Glutamatergic neuron (in vitro differentiated cells): ENCODE data around the gene KRT28. TPM values are rescaled to one million over a fixed set of nuclear protein-coding genes. Genes with fewer than 3 reads are reported as not detected.

Source experiments
- DNase-seq: peaks from one replicate; pipeline ENCODE4 v3.0.0; 2022
- H3K27ac Mint-ChIP-seq: one replicate; pipeline ENCODE4 v1.8.0; 2020; ENCODE audit warnings: mild to moderate bottlenecking, mixed read lengths, inconsistent platforms; ENCODE audit not compliant: unreplicated experiment
- H3K27me3 Mint-ChIP-seq: one replicate; pipeline ENCODE4 v1.8.0; 2020; ENCODE audit warnings: mild to moderate bottlenecking, moderate library complexity, mixed read lengths, inconsistent platforms; ENCODE audit not compliant: unreplicated experiment
- H3K36me3 Mint-ChIP-seq: one replicate; pipeline ENCODE4 v1.8.0; 2020; ENCODE audit warnings: mild to moderate bottlenecking, mixed read lengths, inconsistent platforms; ENCODE audit not compliant: unreplicated experiment
- H3K4me1 Mint-ChIP-seq: one replicate; pipeline ENCODE4 v1.8.0; 2020; ENCODE audit warnings: mild to moderate bottlenecking, low read depth, mixed read lengths, inconsistent platforms; ENCODE audit not compliant: unreplicated experiment
- H3K4me3 Mint-ChIP-seq: one replicate; pipeline ENCODE4 v1.8.0; 2020; ENCODE audit warnings: mild to moderate bottlenecking, mixed read lengths, inconsistent platforms; ENCODE audit not compliant: unreplicated experiment
- H3K9me3 Mint-ChIP-seq: one replicate; pipeline ENCODE4 v1.8.0; 2020; ENCODE audit warnings: mild to moderate bottlenecking, moderate library complexity, mixed read lengths, inconsistent platforms; ENCODE audit not compliant: unreplicated experiment
- total RNA-seq: library from RNA; stranded (reverse); fragmentation: NEBNext Ultra II Directional; extraction: Animal tissue kit (Norgen Biotek cat#: 25700); gene quantifications from one replicate; pipeline ENCODE4 v1.2.1, GENCODE V29; 2021; ENCODE audit not compliant: unreplicated experiment
- TF ChIP-seq, protein P1 (sequence below): fragments of 200-600 bp; sonication (generic); IDR thresholded peaks from one replicate; pipeline ENCODE4 v1.5.0; 2021; ENCODE audit not compliant: partially characterized antibody, unreplicated experiment

KRT28 gene
- total RNA-seq, 1 donor from 2014 or later, result not detected

DNA sequence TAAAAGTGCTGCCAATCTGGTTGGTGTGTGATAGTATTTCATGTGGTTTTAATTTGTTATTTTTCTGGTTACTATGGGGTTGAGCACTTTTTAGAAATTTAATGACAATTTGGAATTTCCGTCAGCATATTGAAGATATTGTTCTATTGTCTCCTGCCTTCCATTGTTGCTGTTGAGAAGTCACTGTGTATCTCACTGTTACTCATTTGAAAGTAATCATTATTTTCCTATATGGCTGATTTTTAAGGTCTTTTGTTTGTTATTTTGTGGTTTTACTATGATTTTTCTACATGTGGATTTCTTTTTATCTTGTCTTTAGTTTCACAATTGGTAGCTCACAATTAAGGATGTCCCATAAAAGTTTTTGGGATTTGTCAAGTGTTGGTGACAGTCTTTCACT, 36.0 kb downstream of the KRT28 start:
- no peaks in the 10 kb centered on the region for H3K27me3 Mint-ChIP-seq
- no peak for DNase-seq
- peaks cover 11% of the 10 kb centered on the region for H3K9me3 Mint-ChIP-seq
- no peak overlapping the region for H3K27ac Mint-ChIP-seq
- H3K4me1 Mint-ChIP-seq, result no peaks in the 10 kb centered on the region
- H3K4me3 Mint-ChIP-seq, result no peak overlapping the region
- TF ChIP-seq, protein P1, sequence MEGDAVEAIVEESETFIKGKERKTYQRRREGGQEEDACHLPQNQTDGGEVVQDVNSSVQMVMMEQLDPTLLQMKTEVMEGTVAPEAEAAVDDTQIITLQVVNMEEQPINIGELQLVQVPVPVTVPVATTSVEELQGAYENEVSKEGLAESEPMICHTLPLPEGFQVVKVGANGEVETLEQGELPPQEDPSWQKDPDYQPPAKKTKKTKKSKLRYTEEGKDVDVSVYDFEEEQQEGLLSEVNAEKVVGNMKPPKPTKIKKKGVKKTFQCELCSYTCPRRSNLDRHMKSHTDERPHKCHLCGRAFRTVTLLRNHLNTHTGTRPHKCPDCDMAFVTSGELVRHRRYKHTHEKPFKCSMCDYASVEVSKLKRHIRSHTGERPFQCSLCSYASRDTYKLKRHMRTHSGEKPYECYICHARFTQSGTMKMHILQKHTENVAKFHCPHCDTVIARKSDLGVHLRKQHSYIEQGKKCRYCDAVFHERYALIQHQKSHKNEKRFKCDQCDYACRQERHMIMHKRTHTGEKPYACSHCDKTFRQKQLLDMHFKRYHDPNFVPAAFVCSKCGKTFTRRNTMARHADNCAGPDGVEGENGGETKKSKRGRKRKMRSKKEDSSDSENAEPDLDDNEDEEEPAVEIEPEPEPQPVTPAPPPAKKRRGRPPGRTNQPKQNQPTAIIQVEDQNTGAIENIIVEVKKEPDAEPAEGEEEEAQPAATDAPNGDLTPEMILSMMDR, result no peak
- H3K36me3 Mint-ChIP-seq, result peaks cover 19% of the 10 kb centered on the region

DNA sequence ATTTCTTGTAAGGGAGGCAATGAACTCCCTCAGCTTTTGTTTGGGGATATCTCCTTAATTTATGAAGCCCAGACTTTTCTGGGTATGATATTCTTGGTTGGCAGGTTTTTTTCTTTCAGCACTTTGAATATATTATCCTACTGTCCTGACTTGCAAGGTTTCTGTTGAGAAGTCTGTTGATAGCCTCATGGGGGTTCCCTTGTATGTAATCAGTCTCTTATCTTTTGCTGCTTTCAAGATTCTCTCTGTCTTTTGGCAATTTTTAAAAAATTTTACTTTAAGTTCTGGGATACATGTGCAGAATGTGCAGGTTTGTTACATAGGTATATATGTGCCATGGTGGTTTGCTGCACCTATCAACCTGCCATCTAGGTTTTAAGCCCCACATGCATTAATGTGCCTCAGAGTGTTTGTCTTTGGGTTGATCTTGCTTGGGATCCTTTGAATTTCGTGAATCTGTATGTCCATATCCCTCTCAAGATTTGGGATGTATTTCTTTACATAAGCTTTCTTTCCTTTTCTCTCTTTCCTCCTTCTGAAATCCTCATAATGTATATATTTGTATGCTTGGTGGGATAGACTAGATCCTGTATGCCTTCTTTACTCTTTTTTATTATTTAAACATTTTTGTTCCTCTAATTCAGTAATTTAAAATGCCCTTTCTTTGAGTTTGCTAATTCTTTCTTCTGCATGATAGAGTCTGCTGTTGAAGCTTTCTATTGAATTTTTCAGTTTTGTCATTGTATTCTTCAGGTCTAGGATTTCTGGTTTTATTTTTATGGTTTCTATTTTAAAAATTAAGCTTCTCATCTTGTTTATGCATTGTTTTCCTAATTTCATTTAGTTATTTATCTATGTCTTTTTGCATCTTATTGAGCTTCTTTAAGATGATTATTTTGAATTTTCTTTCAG, 39.4 kb downstream of the KRT28 start:
- no peaks in the 10 kb centered on the region for H3K27me3 Mint-ChIP-seq
- TF ChIP-seq, protein P1, result no peak
- no peak overlapping the region for H3K4me3 Mint-ChIP-seq
- peaks cover 12% of the 10 kb centered on the region for H3K9me3 Mint-ChIP-seq
- peaks cover 19% of the 10 kb centered on the region for H3K36me3 Mint-ChIP-seq
- DNase-seq, result no peak
- H3K4me1 Mint-ChIP-seq, result no peaks in the 10 kb centered on the region
- H3K27ac Mint-ChIP-seq, result no peak overlapping the region

DNA sequence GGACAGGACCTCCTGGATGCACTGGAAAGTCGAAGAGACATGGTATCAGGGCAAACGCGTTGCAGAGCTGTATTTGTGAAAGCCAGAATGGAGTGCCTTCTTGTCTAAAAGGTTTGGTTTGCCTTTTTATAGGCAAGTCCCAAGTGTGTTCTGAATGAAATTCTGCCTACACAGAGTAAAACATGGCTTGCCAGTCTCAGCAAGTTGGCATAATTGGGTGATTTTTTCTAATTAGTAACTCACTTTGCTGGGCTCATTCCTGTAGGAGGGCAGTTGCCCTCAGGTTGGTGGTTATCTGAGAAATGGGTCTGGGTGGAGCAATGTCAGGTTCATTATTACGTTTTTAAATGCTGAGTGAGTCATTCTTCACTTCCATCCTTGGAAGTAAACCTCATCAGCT, 44.5 kb downstream of the KRT28 start, which contains the start of gene KRT25:
Gene KRT25 (minus strand): TSS at position 101 of the 400 bp plus-strand sequence. CDS start 60 bp downstream, at position 41.
- Mint-ChIP-seq H3K27ac (no peak within 1 kb of the TSS), H3K4me1 (no peaks in the 10 kb centered on the region), H3K27me3 (no peaks in the 10 kb centered on the region), H3K9me3 (peaks cover 1% of the 10 kb centered on the region), H3K4me3 (no peak within 1 kb of the TSS), H3K36me3 (peaks cover 2% of the 10 kb centered on the region)
- no peak for DNase-seq
- TF ChIP-seq, protein P1, result no peak

DNA sequence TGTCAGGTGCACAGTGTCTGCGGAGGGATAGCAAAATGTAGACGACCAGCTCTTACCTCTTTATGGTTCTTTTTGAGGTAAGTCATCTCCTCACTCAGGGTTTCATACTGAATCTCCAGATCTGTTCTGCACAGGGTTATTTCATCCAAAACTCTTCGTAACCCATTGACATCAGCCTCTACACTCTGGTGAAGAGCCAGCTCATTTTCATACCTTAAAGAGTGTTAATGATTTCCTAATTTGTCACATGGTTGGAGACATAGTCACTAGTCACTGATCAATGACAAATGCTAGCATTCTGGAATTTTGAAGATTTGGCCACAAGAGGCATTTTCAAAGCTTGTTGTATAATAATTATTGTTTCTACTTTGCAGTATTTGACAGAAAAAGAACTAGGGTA, 46.0 kb downstream of the KRT28 start:
- no peak for DNase-seq
- H3K27ac Mint-ChIP-seq, result no peak overlapping the region
- H3K27me3 Mint-ChIP-seq, result no peaks in the 10 kb centered on the region
- H3K36me3 Mint-ChIP-seq, result no peaks in the 10 kb centered on the region
- TF ChIP-seq, protein P1, result no peak
- H3K4me1 Mint-ChIP-seq, result no peaks in the 10 kb centered on the region
- no peak overlapping the region for H3K4me3 Mint-ChIP-seq
- H3K9me3 Mint-ChIP-seq, result peaks cover 1% of the 10 kb centered on the region

DNA sequence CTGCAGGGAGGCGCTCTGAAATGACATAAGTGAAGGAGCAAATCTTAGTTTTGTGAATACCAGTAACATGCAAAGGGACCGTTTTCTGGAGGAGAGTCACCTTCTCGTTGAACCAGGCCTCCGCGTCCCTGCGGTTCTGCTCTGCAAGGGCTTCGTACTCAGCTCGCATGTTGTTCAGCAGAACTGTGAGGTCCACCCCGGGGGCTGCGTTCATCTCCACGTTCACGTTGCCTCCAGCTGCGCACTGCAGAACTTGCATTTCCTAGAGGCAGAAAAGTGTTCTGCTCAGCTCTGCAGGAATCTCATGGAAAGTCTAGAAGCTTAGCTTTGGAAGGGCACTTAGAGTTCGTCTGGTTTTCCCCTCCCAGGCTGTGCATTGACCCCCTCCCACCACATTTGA, 48.7 kb downstream of the KRT28 start:
- DNase-seq, result no peak
- TF ChIP-seq, protein P1, result no peak
- H3K4me3 Mint-ChIP-seq, result no peak overlapping the region
- no peaks in the 10 kb centered on the region for H3K27me3 Mint-ChIP-seq
- H3K27ac Mint-ChIP-seq, result no peak overlapping the region
- H3K36me3 Mint-ChIP-seq, result no peaks in the 10 kb centered on the region
- H3K4me1 Mint-ChIP-seq, result no peaks in the 10 kb centered on the region
- peaks cover 1% of the 10 kb centered on the region for H3K9me3 Mint-ChIP-seq
